ENCODE results near the gene CDK13. TPM values are rescaled to one million over a fixed set of nuclear protein-coding genes. Genes with fewer than 3 reads are reported as not detected.
"Not testable (repeated sequence)": the region's sequence is repeated elsewhere in the genome, so short reads cannot be mapped to it uniquely, and the experiment has no call there.

Gene CDK13
- total RNA-seq = 10 to 100 TPM; 46.5 to 48.7 TPM

DNA sequence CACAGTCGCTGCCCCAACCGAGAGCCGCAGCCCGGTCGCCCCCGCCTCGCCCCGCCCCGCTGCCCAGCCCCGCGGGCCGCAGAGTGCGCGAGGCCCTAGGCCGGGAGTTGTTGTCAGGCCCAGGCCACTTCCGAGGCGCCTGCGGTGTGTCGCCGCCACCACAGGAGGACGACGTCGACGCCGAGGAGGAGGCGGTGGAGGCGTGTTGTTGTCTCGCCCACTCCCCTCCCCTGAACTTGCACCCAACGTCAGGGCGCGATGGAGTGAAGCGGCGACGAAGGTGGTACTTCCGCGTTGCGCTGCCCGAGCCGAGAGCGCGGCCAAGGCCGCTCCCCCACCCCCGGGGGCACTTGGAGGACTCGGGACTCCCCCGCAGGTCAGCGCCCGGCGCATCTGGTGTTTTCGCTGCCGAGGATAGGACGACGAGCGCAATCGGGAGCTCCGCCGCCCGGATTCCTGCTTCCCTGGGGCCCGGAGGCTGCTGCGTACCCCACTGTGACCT, at the start of gene CDK13:
CDK13 (plus strand) TSS at position 286 of the 502 bp plus-strand sequence. CDS start 386 bp downstream, outside the sequence.
- CTCF ChIA-PET = interaction anchor here (1.1 to 4.3 kb wide), 4 partner anchors 49 to 103 kb away, joined by 3 to 29 read pairs (median 11); no protein-coding TSS in a partner anchor
- H3K9me3 Mint-ChIP-seq = no peaks in the 10 kb centered on the region
- peaks cover 43% of the 10 kb centered on the region for H3K4me1 Mint-ChIP-seq
- peak within 1 kb of the TSS; percentile 97 for H3K4me3 Mint-ChIP-seq
- H3K36me3 Mint-ChIP-seq (ENCODE audit: low read depth) = peaks cover 23% of the 10 kb centered on the region
- H3K27me3 Mint-ChIP-seq = no peaks in the 10 kb centered on the region
- POLR2A ChIA-PET = interaction anchor here (0.9 to 5.5 kb wide), 13 partner anchors 8 to 367 kb away, joined by 3 to 45 read pairs (median 6); partner anchors contain the start of genes MPLKIP, RALA and SUGCT
- peak within 1 kb of the TSS; percentile 100 for H3K27ac Mint-ChIP-seq
- peak; percentile 96 for DNase-seq

DNA sequence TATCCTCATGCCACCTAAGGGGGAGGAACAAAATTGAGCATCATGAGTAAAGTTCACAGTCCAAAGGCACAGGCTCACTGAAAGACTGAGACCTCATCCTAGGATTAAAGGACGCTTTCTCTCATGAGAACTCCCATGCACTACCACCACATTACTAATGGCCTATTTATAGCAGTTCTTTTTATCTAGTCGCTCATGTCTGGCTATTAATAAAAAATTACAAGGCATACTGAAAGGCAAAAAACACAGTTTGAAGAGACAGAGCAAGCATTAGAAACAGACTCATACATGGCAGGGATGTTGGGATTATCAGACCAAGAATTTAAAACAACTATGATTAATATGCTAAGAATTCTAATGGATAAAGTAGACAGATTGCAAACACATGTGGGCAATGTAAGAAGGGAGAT, 46.0 kb upstream of the CDK13 start:
- Mint-ChIP-seq H3K4me1 (no peaks in the 10 kb centered on the region), H3K27ac (no peak overlapping the region), H3K27me3 (peaks cover 3% of the 10 kb centered on the region), H3K4me3 (no peak overlapping the region), H3K36me3 (ENCODE audit: low read depth) (no peaks in the 10 kb centered on the region), H3K9me3 (peaks cover 6% of the 10 kb centered on the region)
- no peak for DNase-seq
- POLR2A ChIA-PET = no interaction called here
- CTCF ChIA-PET = no interaction called here

GRCh38 chr7:39908141-39908540, 41.9 kb upstream of the CDK13 start:
- ChIA-PET POLR2A (no interaction called here), CTCF (interaction anchor here (2.8 kb wide), 1 partner anchor 12 kb away, joined by 13 read pairs; no protein-coding TSS in a partner anchor)
- Mint-ChIP-seq H3K27me3 (no peaks in the 10 kb centered on the region), H3K4me3 (no peak overlapping the region), H3K9me3 (peaks cover 6% of the 10 kb centered on the region), H3K27ac (no peak overlapping the region), H3K36me3 (ENCODE audit: low read depth) (no peaks in the 10 kb centered on the region), H3K4me1 (no peaks in the 10 kb centered on the region)
- DNase-seq = no peak

- Mint-ChIP-seq H3K4me3 (no peak overlapping the region), H3K27ac (no peak overlapping the region), H3K27me3 (no peaks in the 10 kb centered on the region), H3K9me3 (peaks cover 6% of the 10 kb centered on the region), H3K36me3 (ENCODE audit: low read depth) (no peaks in the 10 kb centered on the region), H3K4me1 (no peaks in the 10 kb centered on the region)
- CTCF ChIA-PET = interaction anchor here (1.0 kb wide), 1 partner anchor 13 kb away, joined by 3 read pairs; no protein-coding TSS in a partner anchor
- POLR2A ChIA-PET = no interaction called here
- DNase-seq = no peak
These were observed 41.1 kb upstream of the CDK13 start for GRCh38 chr7:39908973-39909372.

- DNase-seq = no peak
- Mint-ChIP-seq H3K4me3 (no peak overlapping the region), H3K36me3 (ENCODE audit: low read depth) (no peaks in the 10 kb centered on the region), H3K4me1 (no peaks in the 10 kb centered on the region), H3K9me3 (peaks cover 6% of the 10 kb centered on the region), H3K27me3 (no peaks in the 10 kb centered on the region), H3K27ac (no peak overlapping the region)
- ChIA-PET POLR2A (no interaction called here), CTCF (interaction anchor here (1.0 kb wide), 1 partner anchor 13 kb away, joined by 3 read pairs; no protein-coding TSS in a partner anchor)
These were observed 40.5 kb upstream of the CDK13 start for GRCh38 chr7:39909526-39909925.

- no peaks in the 10 kb centered on the region for H3K36me3 Mint-ChIP-seq (ENCODE audit: low read depth)
- H3K4me3 Mint-ChIP-seq = no peak overlapping the region
- POLR2A ChIA-PET = no interaction called here
- peaks cover 5% of the 10 kb centered on the region for H3K4me1 Mint-ChIP-seq
- CTCF ChIA-PET = no interaction called here
- H3K27ac Mint-ChIP-seq = no peak overlapping the region
- no peaks in the 10 kb centered on the region for H3K27me3 Mint-ChIP-seq
- DNase-seq = no peak
- H3K9me3 Mint-ChIP-seq = peaks cover 8% of the 10 kb centered on the region
These were observed 39.8 kb upstream of the CDK13 start for GRCh38 chr7:39910108-39910869.

- DNase-seq = no peak
- ChIA-PET CTCF (no interaction called here), POLR2A (no interaction called here)
- H3K27me3 Mint-ChIP-seq = no peaks in the 10 kb centered on the region
- no peak overlapping the region for H3K4me3 Mint-ChIP-seq
- H3K9me3 Mint-ChIP-seq = peaks cover 8% of the 10 kb centered on the region
- no peak overlapping the region for H3K27ac Mint-ChIP-seq
- H3K4me1 Mint-ChIP-seq = peaks cover 7% of the 10 kb centered on the region
- no peaks in the 10 kb centered on the region for H3K36me3 Mint-ChIP-seq (ENCODE audit: low read depth)
These were observed 38.9 kb upstream of the CDK13 start for GRCh38 chr7:39911167-39911566.

- H3K4me3 Mint-ChIP-seq; DNase-seq; H3K4me1 Mint-ChIP-seq; H3K27me3 Mint-ChIP-seq; H3K36me3 Mint-ChIP-seq (ENCODE audit: low read depth); H3K9me3 Mint-ChIP-seq; H3K27ac Mint-ChIP-seq: not testable (repeated sequence)
- CTCF ChIA-PET = interaction anchor here (0.6 kb wide), 1 partner anchor 1403 kb away, joined by 4 read pairs; no protein-coding TSS in a partner anchor
- POLR2A ChIA-PET = interaction anchor here (0.7 kb wide), 1 partner anchor 985 kb away, joined by 3 read pairs; no protein-coding TSS in a partner anchor
These were observed 34.2 kb upstream of the CDK13 start for GRCh38 chr7:39915847-39916246.

GRCh38 chr7:39919646-39920045, 30.4 kb upstream of the CDK13 start:
- H3K36me3 Mint-ChIP-seq (ENCODE audit: low read depth) = no peaks in the 10 kb centered on the region
- CTCF ChIA-PET = interaction anchor here (2.7 kb wide), 1 partner anchor 23 kb away, joined by 6 read pairs; no protein-coding TSS in a partner anchor
- H3K27me3 Mint-ChIP-seq = peaks cover 17% of the 10 kb centered on the region

DNA sequence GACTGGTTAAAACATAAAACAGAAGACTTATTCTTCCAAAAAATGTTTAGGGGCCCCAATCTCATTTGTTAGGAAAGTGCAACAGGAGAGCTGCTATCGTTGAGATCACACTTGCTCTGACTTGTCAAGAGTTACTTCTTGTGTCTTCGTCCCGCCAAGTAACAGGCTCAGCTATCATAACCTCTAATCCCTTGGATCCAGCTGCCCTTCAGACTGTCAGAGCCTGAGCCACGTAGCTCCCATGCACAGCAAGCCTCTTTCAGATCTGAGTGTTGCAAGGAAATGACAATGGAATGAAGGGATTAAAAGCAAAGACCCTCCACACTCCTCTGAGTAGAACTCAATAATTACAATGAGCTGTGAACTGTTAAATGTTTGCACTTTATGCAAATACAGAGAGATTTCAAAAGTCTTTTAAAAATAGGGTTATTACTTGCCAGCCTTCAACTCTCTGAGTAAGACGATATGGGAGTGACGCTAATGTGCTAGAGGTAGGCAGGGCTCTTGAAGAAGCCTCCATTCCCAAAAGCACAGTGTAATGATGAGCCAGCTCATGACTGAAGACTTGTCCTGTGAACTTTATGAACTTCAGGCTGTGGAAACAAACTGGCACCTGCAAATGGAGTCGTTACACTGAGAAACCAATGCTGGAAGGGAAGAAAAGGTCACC, 28.4 kb upstream of the CDK13 start:
- POLR2A ChIA-PET = no interaction called here
- H3K27ac Mint-ChIP-seq = no peak overlapping the region
- no peaks in the 10 kb centered on the region for H3K9me3 Mint-ChIP-seq
- CTCF ChIA-PET = no interaction called here
- no peaks in the 10 kb centered on the region for H3K4me1 Mint-ChIP-seq
- DNase-seq = no peak
- peaks cover 17% of the 10 kb centered on the region for H3K27me3 Mint-ChIP-seq
- H3K4me3 Mint-ChIP-seq = no peak overlapping the region
- no peaks in the 10 kb centered on the region for H3K36me3 Mint-ChIP-seq (ENCODE audit: low read depth)

More at GRCh38 chr7:39919646-39920045, 30.4 kb upstream of the CDK13 start:
- POLR2A ChIA-PET = no interaction called here
- DNase-seq = no peak
- Mint-ChIP-seq H3K9me3 (peaks cover 2% of the 10 kb centered on the region), H3K4me1 (peaks cover 7% of the 10 kb centered on the region), H3K27ac (no peak overlapping the region), H3K4me3 (no peak overlapping the region)

DNA sequence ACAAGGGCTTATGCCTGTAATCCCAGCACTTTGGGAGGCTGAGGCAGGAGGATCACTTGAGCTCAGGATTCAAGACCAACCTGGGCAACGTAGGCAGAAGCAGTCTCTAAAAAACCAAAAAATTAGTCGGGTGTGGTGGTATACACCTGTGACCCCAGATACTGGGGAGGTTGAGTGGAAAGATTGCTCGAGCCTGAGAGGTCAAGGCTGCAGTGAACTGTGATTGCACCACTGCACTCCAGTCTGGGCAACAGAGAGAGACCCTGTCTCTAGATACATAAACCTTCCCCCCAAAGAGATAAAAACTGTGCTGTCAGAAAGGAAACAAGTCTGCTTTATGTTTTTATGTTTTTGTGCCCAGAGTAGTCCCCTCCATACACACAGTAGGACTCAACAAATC, 27.5 kb upstream of the CDK13 start:
- Mint-ChIP-seq H3K36me3 (ENCODE audit: low read depth) (no peaks in the 10 kb centered on the region), H3K27me3 (peaks cover 17% of the 10 kb centered on the region), H3K4me3 (no peak overlapping the region), H3K4me1 (no peaks in the 10 kb centered on the region), H3K27ac (no peak overlapping the region), H3K9me3 (no peaks in the 10 kb centered on the region)
- CTCF ChIA-PET = no interaction called here
- no peak for DNase-seq
- POLR2A ChIA-PET = no interaction called here

DNA sequence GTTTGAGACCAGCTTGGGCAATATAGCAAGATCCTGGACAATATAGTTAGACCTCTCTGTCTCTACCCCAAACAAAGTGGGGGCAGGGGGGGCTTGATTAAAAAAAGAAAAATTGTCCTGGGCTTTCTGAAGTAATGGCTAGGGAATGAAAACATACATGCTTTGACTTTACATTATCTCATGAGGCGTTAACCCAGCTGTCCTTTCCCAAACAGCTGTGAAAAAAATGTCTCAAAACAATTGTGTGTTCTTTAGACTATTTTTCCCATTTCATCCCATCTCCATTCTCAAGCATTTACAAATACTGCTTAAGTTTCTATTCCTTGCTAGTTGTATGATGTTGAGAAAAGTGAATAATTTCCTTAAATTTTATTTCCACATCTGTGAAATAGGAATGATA, 27.0 kb upstream of the CDK13 start:
- no peak for DNase-seq
- Mint-ChIP-seq H3K27ac (no peak overlapping the region), H3K4me3 (no peak overlapping the region), H3K4me1 (no peaks in the 10 kb centered on the region), H3K9me3 (no peaks in the 10 kb centered on the region), H3K27me3 (peaks cover 17% of the 10 kb centered on the region), H3K36me3 (ENCODE audit: low read depth) (no peaks in the 10 kb centered on the region)
- POLR2A ChIA-PET = no interaction called here
- CTCF ChIA-PET = no interaction called here

DNA sequence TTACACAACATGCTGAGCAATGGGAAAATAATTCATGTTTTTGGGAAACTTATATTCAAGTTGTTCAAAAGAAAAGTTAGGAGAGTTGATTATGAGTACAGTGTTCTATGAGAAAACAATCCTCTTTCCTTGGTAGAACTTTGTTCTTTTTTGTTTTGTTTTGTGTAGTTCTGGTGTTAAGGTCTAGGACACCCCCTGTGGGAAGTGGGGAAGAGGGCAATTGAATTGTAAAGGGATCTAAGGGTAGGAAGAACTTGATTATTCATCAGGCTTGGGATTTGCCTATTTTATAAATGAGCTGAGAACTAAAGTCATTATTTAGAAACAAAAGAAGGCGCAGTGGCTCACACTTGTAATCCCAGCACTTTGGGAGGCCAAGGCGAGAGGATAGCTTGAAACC, 25.9 kb upstream of the CDK13 start:
- no peak overlapping the region for H3K27ac Mint-ChIP-seq
- POLR2A ChIA-PET = no interaction called here
- CTCF ChIA-PET = interaction anchor here (0.6 kb wide), 1 partner anchor 60 kb away, joined by 4 read pairs; no protein-coding TSS in a partner anchor
- DNase-seq = no peak
- no peaks in the 10 kb centered on the region for H3K9me3 Mint-ChIP-seq
- no peak overlapping the region for H3K4me3 Mint-ChIP-seq
- no peaks in the 10 kb centered on the region for H3K36me3 Mint-ChIP-seq (ENCODE audit: low read depth)
- peaks cover 15% of the 10 kb centered on the region for H3K27me3 Mint-ChIP-seq
- H3K4me1 Mint-ChIP-seq = no peaks in the 10 kb centered on the region
